GM21423 (cell line): ENCODE measurements around the gene MSANTD1.

Source experiments
- ATAC-seq: cut with Tn5 transposase; IDR thresholded peaks from one replicate; pipeline ENCODE4 v1.9.1; 2021; ENCODE audit warnings: mild to moderate bottlenecking, moderate library complexity; ENCODE audit not compliant: unreplicated experiment

Gene MSANTD1

GRCh38 chr4:3215733-3216132 is 33.2 kb upstream of the MSANTD1 start:
- no peak for ATAC-seq

- no peak for ATAC-seq
These were observed 31.7 kb upstream of the MSANTD1 start for GRCh38 chr4:3217266-3217665.

- no peak for ATAC-seq
These were observed 31.2 kb upstream of the MSANTD1 start for GRCh38 chr4:3217771-3218170.

GRCh38 chr4:3218824-3219760 is 29.9 kb upstream of the MSANTD1 start:
- no peak for ATAC-seq

GRCh38 chr4:3219761-3220475 is 29.0 kb upstream of the MSANTD1 start:
- no peak for ATAC-seq

GRCh38 chr4:3220476-3221183 is 28.3 kb upstream of the MSANTD1 start:
- ATAC-seq: no peak

GRCh38 chr4:3221184-3221494 is 27.8 kb upstream of the MSANTD1 start:
- ATAC-seq: no peak

- ATAC-seq: no peak
These were observed 27.0 kb upstream of the MSANTD1 start for GRCh38 chr4:3221996-3222395.

GRCh38 chr4:3223346-3223745 is 25.6 kb upstream of the MSANTD1 start:
- no peak for ATAC-seq

GRCh38 chr4:3223956-3224748 is 24.8 kb upstream of the MSANTD1 start:
- no peak for ATAC-seq

- no peak for ATAC-seq
These were observed 23.7 kb upstream of the MSANTD1 start for GRCh38 chr4:3225071-3225850.

- no peak for ATAC-seq
These were observed 23.0 kb upstream of the MSANTD1 start for GRCh38 chr4:3225936-3226335.

- no peak for ATAC-seq
These were observed 22.5 kb upstream of the MSANTD1 start for GRCh38 chr4:3226467-3226866.

GRCh38 chr4:3226944-3227343 is 22.0 kb upstream of the MSANTD1 start:
- no peak for ATAC-seq

GRCh38 chr4:3227878-3228675 is 20.9 kb upstream of the MSANTD1 start:
- ATAC-seq: no peak

- no peak for ATAC-seq
These were observed 20.1 kb upstream of the MSANTD1 start for GRCh38 chr4:3228881-3229280.

- ATAC-seq: no peak
These were observed 19.6 kb upstream of the MSANTD1 start for GRCh38 chr4:3229328-3229727.

- ATAC-seq: no peak
These were observed 19.0 kb upstream of the MSANTD1 start for GRCh38 chr4:3229964-3230363.

GRCh38 chr4:3231471-3231870 is 17.5 kb upstream of the MSANTD1 start:
- no peak for ATAC-seq
